ENCODE data around the gene TINAG. TPM values are rescaled to one million over a fixed set of nuclear protein-coding genes. Genes with fewer than 3 reads are reported as not detected.

TINAG gene, protein sequence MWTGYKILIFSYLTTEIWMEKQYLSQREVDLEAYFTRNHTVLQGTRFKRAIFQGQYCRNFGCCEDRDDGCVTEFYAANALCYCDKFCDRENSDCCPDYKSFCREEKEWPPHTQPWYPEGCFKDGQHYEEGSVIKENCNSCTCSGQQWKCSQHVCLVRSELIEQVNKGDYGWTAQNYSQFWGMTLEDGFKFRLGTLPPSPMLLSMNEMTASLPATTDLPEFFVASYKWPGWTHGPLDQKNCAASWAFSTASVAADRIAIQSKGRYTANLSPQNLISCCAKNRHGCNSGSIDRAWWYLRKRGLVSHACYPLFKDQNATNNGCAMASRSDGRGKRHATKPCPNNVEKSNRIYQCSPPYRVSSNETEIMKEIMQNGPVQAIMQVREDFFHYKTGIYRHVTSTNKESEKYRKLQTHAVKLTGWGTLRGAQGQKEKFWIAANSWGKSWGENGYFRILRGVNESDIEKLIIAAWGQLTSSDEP
- total RNA-seq (2014; rRNA removed; shearing (Covaris generic)) = not detected in 2 replicates

DNA sequence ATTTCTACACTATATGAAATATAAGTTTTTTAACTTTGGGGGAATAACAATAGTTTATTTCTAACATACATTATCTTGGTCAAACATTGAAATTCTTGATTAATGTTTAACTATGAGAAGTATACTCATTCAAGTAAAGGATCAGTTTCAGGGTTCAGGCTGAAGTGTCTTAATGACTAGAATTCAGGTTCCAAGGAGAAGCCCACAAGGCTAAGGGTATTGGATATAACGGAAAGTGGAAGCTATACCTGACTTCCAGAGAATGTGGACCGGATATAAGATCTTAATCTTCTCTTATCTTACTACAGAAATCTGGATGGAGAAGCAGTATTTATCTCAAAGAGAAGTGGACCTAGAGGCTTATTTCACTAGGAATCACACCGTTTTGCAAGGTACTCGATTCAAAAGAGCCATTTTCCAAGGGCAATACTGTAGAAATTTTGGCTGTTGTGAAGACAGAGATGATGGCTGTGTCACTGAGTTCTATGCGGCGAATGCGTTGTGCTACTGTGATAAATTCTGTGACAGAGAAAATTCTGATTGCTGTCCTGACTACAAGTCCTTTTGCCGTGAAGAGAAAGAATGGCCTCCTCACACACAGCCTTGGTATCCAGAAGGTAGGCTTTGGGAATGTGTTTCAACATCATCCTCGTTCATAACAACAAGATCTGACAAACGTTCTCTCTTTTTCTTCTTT, at the start of gene TINAG:
Gene TINAG (plus strand): TSS at position 153 of the 697 bp plus-strand sequence. CDS start 110 bp downstream, at position 263.
- no peak for DNase-seq (ENCODE audit: low spot score)

DNA sequence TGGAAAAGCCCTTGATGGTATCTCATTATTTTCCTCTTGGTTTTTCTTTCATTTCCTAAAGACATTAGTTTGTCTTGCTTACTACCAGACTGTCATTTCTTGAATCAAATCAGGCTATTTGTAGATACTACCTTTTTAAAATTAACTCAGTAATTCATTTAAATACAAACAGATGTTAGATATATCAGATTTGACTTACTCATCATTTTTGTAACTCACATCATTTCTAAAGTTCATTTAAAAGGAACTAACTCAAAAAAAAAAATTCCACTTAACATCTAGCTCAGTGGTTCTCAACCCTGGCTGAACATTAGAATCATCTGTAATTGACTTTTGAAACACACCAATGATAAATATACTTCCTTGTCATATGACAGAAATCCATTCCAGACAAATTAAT, 48.2 kb upstream of the TINAG start:
- DNase-seq (ENCODE audit: low spot score) = no peak

DNA sequence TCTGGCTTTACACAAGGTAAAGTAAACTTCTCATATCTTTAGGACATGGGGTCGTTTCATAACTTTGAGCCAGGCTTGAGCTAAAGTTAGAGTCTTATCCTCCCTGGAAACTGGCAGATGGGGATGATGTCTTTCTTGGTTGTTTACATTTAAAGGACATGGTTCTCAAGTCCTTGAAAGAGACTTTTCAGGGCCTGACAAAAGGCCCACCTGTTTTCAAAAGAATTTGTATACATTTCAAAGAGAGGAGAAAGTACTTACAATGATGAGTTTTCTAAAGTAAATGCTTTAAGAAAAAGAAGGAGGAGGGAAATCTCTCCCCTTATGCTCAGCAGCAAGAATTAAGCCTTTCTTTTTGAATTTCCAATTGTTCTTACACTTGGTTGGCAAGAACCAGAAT, 45.7 kb upstream of the TINAG start:
- DNase-seq (ENCODE audit: low spot score) = no peak

DNA sequence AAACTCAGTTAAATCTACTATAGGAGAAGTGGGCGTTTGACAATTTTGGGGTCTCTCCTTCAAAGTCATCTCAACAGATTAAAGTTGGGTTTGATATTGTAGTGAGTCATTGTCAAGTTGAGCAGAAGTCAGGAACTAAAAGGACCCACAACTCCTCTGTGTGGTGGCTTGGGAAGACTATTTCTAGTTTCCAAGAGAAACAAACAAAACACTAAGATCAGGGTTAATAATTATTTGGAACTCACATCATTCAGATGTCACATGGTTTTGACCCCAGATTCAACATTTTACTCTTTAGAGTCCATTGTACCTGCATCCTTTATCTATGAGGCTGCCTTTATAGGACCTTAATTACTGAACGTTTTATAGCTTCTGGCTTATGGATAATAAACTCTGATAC, 45.3 kb upstream of the TINAG start:
- no peak for DNase-seq (ENCODE audit: low spot score)

DNA sequence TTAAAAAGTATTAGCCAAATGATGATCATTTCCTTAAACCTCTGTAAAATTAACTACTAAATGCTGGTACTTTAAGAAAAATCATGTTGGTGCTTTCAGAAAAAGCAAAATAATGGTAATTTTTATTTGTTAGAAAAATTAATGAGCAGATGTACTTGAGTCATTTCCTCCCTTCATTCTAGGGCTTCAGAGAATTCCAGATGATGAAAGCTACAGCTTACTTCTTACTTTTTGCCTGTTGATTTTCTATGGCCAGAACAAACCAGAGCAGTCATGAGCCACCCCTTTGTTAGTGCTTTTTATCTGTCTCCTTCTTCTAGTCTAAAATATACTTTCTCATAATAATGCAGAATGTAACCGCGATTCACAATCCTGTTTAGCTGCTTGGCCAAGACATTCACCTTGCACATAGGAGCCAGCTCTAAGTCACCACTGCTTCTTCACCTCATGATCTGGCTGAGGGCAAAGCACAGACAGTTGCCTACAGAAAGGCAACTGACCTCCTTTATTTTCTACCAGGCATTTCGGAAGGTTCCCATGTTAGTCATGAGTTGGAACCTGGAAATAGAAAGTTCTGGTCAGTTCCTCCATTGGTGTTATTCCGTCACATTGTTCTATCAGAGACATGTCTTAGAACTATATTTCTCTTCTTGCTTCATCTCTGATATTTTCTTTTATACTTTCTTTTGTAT, 43.5 kb upstream of the TINAG start:
- DNase-seq (ENCODE audit: low spot score) = no peak

DNA sequence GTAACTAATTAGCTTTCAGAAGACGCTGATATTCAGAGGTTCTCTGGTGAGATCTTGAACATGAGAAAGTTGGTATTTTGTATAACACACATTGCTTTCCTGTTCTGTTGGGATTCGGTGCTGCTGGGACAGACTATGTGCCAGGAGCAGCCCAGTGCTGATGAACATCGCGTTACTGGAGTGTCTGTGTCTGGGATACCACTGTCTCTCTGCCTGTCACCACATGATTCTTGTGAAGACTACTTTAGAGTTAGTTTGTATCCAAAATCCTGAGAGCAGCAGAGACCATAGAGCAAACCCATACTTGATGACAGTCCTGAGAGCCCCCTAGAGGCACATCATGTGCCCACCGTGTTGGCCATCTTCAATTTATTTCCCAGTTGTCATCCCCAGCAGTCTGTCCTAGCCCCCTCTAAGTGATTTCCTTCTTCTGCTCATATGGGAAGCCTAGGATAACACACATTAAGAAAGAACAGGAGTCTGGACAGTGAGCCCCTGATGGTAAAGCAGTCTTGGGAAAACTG, 41.8 kb upstream of the TINAG start:
- DNase-seq (ENCODE audit: low spot score) = no peak

DNA sequence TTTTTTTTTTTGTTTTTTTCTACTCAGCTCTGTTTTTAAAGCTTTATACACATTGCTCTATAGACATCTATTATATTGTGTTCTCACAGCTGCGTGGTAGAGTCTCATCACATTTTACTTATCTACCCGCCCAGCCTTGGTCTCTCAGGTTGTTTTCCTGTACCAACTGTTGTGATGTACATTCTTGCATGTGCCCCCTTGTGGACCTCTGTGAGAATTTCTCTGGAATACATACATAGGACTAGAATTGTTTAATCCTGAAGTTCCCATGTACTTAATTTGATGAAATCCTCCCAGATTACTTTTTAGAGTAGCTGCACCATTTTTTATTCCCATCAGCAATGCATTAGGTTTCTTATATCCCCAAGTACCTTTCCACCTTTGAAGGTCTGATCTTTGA, 40.4 kb upstream of the TINAG start:
- peak; percentile 56 for DNase-seq (ENCODE audit: low spot score)

DNA sequence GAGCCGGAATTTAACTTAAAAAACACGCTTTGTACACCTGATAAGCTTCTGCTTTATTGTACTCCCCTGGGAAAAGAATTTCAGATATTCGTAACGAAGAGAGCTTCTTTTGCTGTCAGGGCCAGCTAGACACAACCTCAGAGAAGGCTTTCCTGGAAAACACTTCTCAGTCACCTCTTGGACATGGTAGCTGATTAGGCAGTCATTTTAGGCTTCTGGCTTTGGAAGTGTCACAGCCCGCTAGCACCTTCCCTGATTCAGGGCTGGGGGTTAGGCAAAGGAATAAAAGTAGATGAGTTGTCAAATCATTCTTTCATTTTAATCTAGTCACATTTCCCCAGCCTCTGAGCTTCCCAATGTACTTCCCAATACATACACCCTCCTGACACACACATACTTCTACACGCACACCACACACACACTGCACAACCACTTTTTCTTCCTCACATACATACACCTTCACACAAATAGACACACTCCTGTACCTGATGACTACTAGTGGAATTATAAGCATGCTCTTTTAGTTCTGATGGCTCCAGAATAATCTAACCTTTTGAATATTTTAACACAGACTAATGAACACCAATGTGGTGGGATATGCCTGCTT, 34.9 kb upstream of the TINAG start:
- no peak for DNase-seq (ENCODE audit: low spot score)

DNA sequence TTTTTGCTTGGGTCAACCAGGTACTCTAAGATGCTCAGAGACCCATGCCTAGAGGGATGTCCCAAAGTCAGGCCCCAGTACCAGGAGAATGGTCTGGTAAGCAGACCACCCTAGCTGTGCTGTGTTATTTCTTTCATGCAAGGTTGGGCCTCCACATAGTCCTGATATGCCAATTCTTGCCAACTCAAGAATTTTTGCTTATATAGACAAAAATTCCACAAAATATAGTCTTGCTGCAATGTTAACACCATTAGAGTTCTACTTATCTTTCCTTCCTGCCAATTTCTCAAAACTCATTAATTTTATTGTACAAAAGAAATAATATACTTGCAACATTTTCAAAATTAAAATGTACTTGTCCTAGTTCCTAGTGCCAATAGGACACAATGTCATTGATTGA, 33.9 kb upstream of the TINAG start:
- DNase-seq (ENCODE audit: low spot score) = no peak

DNA sequence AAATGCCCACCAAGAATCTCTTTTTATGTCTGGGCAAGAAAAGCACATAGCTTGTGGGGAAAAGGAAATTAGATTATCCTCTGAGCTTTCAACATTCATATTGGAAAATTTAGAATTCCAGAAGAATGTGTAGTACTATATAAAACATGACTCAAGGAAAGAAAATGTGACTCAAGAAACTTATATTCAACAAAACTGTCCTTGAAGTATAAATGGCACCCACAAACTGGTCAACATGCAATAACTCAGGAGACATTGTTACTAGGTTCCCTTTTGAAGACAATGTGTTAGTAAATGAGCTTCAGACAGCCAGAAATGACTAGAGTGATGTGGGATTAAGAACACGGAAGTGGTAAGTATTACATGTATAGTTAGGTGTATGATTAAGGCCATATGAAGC, 26.1 kb upstream of the TINAG start:
- DNase-seq (ENCODE audit: low spot score) = peak; percentile 65

DNA sequence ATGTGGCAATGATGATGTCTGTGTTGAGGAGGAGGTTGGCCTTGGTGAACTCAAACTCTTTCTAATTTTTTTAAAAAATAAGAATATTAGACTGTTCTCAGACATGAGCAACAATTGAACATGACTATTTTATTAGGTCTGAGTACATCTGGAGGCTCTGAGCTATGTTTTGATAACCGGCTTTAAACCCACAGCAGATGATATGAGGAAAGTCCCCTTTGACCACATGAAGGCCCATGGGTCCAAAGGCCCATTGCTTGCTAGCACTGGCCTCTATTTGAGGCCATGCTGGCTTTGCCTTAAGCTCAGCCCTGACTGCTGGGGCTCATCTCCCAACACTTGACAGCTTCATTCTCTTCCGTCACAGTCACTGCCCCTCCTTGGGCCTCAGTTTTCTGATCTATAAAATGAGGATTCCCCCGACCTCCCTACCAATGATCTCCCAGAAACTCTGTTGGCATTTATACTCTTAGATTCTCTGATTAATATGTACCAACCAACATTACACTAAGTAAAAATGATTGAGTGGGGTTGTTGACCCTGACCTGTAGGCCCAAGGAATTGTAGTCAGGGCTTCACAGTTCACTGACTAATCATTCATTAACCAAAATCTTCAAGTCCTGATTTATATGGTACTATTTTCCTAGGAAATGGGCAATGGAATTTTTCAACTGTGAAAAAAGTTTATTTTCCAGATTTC, 23.9 kb upstream of the TINAG start:
- no peak for DNase-seq (ENCODE audit: low spot score)

DNA sequence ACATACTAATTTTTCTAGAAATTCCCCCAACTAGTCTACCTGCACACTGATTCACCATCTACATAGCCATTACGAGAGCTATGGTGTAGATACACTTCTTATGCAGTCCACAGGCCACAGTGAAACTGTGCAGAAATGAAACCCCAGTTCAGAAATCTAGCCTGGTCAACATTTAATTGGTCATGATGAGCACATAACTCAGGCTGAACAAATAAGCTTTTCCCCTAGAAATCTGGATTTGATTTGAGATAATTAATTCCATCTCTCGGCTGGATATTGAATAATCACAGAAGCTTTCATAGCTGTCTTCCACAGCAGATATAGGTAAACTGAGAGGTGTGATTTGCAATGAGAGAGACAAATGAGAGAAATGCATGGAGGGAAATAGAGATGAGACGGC, 22.6 kb upstream of the TINAG start:
- no peak for DNase-seq (ENCODE audit: low spot score)

DNA sequence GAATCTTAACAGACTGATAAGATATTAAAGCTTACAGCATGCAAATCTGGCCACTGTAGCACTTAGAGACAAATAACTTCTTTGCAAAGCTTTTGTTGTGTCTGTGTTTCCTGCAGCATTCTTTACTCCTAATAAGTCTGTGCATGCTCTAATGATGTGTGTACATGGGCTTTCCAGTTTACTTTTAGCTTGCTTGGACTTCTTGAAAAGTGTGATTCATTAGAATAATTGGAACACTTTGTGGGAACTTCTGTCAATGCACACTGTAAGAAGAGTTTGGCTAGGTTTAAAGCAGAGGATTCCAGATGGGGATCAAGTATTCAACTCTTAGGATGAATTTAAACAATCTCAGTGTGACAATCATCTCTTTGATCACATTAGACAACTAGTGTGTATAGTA, 22.1 kb upstream of the TINAG start:
- DNase-seq (ENCODE audit: low spot score) = no peak

DNA sequence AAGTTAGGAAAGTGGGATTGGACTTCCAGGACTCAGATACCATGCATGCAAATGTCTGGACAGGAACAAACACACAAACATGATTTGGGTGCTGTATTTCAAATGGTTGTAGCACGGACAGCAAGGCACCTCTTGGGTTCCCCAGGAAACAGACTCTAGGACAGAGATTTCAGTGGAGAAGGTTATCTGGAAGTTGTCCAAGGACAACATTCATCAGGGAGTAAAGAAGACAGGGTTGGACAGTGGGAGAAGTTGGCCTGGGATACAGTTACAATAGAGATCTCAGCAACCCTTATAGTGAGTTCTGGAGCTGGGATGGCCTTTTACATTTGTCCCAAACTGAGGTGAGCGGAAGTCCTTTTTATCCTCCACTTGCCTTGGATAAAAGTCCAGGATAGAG, 19.8 kb upstream of the TINAG start:
- DNase-seq (ENCODE audit: low spot score) = no peak

DNA sequence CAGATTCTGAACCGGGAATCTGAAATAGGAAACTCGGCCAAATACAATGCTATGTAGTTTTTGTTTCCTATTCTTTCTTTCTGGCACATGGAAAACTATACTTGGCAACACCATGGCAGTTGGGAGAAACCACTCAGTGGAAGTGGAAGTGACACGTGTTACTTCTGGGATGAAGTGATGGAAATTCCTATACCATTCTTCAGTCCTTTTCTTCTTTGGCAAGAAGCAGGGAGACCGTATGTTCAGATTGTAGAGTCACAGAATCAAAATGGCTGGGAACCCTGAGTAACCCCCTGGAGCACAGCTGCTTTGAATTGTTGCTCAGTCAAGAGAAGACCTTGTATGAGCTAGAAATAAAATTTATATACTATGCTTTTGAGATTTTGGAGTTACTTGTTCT, 18.8 kb upstream of the TINAG start:
- no peak for DNase-seq (ENCODE audit: low spot score)

DNA sequence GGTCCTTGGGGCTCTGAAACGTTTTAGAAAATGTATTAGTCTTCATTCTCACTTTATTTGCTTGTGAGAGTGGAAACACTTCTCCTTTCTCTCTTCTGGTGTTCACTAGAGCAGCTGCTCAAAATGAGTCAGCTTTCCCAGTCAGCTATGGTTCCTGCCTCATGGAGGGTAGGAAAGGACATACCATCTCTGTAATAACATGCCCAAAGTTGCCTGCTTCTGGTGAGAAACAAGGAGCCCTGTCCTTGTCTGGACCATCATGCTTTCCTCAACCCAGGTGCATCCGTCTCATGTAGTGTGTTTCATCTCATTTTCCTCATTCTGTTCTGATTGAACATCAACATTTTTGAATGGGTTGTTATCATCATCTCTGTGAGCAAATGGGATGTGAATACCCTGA, 17.1 kb upstream of the TINAG start:
- DNase-seq (ENCODE audit: low spot score) = peak; percentile 23

DNA sequence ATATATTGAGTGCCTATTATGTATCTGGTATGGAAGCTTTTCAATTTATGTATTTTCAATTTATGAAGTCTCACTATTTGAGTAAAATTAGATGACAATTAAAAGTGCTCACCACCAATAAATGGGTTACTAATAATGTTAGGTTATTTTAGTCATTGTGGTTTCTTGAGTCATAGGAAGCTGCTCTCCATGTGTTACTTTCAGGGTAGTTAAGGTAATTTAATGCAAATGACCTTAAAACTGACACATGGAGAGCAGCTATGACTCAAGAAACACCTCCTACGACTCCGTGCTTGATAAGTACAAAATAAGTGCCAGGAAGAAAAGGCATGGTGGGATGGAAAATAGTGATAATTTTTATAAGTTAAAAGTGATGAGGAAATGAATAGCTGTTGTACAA, 16.5 kb upstream of the TINAG start:
- no peak for DNase-seq (ENCODE audit: low spot score)

DNA sequence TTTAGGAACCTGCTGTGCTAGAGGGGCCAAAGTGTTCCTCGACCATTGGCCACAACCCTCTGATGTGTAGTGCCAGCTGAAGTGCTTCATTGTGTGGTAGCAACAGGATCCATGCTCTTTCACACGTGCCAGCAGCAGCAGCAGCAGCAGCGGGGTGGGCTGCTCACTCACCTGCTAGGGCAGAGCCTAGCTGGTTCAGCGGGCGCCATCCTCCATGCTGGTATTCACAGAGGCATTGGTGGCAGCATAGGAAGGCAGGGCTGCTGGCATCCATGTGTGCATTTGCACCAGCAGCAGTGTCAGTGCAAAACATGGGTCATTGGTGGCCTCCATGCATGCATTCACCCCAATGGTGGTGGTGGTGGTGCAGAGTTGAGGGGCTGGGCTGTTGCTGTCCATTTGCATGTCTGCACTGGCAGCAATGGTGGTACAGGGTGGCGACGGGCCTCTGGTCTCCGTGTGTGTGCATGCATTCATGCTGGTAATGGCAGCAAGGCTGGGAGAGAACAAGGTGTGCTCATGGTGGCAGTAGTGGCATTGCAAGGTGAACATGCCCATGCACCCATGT, 13.2 kb upstream of the TINAG start:
- DNase-seq (ENCODE audit: low spot score) = no peak

DNA sequence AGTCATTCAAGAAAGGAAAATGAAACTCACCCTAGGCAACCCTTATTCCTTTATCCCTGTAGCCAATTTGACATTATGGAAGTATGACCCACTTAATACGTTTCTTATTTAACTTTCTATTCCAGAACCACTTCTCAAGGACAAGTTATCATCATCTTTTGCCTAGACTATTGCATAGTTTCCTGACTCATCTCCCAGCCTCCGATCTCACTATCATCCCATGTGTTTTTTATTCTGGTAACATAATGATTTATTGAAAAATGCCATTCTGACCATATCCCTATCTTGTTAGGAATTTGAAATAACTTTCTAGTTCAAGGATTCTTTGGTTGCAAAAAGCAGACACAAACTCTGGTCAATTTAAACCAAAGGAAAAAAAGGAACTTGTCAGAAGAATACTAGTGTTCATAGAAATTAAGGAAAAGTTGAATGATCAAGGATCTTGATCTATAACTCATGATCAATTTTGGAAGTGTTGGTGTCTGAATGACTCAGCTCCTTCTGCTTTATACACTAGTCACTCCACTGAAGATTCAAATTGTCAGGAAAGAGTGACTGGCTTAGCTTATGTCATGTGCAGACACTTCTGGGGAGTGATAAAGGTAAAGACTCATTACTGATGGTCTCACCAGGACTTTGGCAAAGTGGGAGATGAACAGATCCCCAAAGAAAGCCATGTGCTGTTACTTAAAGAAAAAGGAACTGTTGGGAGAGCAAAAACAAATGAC, 8.5 kb upstream of the TINAG start:
- DNase-seq (ENCODE audit: low spot score) = no peak

DNA sequence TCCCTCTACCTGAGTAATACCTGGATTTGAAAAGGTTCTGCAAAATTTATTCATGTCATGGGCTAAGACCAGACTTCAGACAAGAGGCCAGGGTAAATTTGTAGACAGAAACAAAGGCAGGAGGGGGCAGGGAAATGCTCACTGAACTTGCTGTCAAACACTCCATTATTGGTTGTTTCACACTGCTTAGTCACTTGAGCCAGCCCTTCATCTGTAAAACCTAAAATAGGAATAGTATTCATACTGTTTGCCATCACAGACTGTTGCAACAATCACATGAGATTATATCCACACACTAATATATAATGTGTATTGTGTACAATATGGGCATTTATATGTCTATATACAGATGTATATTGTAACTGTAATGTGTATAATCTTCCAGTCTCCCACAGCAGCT, 6.5 kb upstream of the TINAG start:
- no peak for DNase-seq (ENCODE audit: low spot score)
